Measurements from ENCODE around the gene SLC6A6.
A peak's percentile ranks its signal among the peaks of the same experiment; 100 is the strongest.
"Not testable (repeated sequence)": the region's sequence is repeated elsewhere in the genome, so short reads cannot be mapped to it uniquely, and the experiment has no call there.

The SLC6A6 gene

DNA sequence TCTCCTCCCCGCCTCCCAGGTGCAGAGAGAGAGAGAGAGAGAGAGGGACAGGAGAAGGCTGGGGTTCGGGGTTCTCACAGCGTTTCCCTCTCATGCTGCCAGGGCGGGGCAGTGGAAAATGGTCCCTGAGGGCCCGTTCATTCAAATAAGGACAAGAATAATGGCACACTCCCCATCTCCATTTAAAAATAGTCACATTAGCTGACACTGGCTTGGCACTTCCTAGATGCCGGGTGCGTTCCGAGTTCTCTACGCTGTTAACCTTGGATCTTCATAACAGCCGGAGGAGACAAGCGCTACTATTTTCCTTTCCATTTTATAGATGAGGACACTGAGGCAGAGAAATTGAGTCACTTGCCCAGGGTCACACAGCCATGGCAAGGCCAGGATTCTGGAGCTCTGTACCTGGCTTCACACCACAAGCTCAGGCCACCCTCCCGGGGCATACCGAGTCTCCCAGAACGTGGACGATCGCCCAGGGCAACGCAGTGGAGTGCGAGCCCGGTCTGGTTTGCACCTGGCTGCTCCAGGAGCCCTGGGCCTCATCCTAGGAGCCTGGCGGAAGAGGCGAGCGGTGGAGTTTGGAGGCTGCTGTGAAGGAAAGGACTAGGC is 608 bp upstream of the SLC6A6 start:
- no peak for DNase-seq

DNA sequence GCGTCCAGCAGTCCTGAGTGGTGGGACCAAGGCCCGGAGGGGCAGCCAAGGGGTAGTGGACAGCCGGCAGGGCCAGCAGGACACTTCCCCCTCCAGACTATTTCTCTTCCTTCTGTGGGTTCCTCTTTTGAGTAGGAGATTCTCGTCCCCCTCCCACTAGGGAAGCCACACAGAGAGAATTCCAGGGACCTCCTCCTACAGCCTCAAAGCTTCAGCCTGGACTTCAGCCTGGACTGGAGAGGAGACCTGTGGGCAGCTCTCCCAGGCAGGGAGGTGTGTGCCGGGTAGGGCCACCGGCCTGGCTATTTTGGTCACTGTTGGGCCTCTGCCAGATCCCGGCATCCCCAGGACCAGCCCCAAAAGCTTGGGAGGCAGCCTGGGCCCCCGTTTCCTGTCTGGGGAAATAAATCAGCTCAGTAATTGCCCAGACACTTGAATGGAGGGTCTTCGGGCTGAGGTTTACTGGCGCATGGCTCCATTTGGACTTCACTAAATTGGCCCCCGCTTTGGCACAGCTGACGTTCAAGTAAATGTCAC is 1.3 kb downstream of the SLC6A6 start:
- no peak for DNase-seq

DNA sequence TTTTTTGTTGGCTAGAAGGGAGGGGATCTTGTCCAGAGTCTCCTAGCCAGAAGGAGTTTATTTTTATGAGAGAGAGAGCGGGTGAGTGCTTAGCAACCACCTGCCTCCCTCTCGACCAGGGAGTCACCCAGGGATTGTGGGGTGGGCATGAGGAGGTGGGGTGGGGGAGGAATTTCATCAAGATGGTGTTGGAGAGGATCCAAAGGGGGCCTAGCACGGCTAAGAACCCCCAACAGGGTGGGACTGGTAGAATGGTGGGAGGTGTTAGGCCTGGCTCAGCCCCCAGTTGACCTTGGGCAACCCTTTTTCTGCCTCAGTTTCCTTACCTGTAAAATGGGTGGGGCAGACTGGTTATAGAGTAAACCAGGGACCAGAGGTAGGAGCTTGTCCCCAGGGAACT is 1.8 kb downstream of the SLC6A6 start:
- no peak for DNase-seq

DNA sequence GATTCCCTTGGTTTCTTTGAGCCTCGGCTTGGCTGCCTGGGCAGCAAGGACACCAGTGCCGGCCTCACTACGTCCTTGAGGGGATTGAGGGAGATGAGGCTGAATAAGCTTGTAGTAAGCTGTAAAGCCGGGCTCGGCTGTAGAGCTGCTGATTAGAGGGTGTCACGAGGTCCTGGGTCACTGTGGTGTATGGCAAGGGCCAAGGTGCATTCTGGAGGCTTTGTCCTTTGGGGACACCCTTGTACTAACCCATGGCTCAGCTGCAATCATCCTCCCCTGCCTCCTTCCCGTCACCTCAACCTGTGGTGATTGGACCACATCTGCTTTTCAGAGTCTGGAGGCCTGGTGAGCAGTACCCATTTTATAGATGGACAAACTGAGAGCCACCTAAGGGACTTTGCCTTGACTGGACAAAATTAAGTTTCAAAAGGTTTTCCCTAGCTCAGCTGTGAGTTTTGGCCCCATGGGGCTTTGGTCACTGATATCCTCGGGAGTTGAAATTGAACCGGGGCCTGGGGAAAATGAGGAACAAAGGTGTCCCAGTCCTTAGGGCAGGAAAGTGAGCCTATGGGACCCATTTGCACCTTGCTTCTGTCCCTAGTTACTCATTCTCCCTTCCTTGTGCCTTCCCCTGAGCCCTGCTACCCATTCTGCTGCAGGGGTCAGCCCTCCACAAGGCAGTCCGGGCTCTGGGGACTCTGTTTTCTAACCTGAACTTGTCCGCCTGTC is 2.4 kb downstream of the SLC6A6 start:
- DNase-seq: no peak

DNA sequence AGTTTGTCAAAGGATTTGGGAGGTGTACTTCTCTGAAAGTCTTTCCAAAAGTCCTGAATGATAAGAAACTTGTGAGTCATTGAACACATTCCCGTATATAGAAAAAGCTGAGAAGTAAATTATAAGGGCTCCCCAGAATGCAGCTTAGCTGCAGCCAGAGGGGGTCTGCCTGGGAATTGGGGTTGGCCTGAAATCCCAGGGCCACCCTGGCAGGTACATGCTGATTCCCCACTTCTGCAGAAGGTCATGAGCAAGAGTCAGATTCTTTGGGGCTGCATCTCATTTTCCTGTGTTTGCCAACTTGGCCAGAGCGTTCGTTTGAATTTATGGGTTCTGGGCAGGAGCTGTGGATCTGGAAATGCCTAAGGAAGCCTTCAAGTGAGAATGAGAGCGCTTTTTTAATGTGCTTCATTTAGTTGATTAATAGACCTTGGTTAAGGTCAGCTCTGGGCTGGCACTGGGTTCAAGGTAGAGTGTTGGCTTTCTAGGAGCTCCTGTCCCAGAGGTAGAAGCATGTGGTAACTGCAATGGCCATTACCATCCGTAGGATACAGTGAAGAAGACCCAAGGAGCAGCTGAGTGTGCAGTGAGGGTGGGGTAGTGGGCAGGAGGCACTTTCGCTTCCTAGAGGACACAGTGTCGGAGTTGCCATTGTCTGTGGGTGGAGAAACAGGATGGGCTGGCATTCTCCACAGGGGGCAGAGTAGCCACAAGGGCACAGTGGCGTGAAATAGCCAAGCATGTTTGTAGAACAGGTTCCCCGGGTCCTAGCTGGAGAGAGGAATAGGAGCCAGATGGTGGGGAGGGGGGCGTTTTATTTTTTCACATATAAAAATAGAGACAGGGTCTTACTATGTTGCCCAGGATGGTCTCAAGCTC is 3.2 kb downstream of the SLC6A6 start:
- DNase-seq: peak; percentile 26

DNA sequence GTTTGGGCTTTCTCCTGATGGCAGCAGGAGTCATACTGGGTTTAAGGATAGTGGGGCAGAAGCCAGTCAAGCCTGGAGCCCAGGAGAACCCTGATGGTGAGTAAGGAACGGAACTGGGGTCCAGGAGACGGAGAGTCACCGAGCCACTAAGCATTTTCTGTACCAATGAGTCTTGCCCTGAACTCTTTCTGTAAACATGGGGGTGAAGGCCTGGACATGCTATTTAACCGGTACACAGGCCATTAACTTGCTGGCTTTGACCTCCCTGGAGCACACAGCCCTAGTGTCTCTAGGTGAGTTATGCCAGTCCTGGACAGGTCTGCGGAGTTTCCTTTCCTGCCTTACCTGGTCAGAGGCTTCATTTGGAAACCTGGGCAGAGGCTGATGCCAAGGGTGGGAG is 3.9 kb downstream of the SLC6A6 start:
- no peak for DNase-seq

DNA sequence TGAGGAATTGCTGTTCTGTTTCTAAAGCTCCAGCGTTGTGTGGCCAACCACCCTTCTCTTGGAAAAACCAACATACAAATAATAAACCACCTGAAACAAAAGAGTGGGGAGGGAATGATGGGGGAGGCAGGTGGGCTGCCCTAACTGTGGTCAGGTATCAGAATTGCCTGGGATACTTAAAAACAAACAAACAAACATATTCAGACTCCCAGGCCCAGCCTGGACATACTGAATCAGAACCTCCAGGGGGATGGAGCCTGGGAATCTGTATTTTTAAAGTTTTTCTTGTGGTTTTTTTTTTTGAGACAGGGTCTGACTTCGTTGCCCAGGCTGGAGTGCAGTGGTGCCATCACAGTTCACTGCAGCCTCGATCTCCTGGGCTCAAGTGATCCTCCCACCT is 4.4 kb downstream of the SLC6A6 start:
- DNase-seq: no peak

DNA sequence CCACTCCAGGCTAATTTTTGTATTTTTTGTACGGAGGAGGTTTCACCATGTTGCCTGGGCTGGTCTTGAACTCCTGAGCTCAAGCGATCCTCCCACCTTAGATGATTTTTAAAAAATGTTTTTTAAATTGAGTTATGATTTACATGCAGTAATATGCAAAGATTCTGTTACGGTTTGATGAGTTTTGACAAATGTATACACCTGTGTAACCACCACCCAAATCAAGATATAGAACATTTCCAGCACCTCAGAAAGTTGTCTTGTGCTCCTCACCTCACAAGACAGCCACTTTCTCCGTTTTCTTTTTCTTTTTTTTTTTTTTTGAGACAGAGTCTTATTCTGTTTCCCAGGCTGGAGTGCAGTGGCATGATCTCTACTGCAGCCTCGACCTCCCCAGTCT is 4.8 kb downstream of the SLC6A6 start:
- no peak for DNase-seq

DNA sequence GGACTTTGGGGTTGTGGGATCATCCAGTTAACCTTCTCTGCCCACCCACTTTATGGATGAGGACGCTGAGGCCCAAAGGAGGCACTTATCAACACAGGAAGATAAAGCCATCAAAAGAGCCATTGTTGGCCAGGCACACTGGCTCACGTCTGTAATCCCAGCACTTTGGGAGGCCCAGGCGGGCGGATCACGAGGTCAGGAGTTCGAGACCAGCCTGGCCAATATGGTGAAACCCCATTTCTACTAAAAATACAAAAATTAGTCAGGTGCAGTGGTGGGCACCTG is 7.3 kb downstream of the SLC6A6 start:
- not testable (repeated sequence) for DNase-seq

DNA sequence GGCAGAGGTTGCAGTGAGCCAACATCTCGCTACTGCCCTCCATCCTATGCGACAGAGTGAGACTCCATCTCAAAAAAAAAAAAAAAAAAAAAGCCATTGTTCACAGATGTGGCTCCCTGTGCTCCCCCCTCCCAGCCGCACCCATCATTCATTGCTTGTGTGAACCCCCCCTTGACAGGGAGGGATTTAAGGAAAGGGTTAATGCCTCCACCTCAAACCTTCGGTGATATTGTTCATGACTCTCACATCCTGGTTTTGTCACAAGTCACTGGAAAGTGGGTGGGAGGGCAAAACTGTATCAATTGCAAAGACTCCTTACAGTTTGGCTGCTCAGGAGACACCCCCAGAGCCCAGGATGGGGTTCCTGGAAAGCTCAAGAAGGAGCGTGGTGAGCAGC is 7.7 kb downstream of the SLC6A6 start:
- DNase-seq: no peak

DNA sequence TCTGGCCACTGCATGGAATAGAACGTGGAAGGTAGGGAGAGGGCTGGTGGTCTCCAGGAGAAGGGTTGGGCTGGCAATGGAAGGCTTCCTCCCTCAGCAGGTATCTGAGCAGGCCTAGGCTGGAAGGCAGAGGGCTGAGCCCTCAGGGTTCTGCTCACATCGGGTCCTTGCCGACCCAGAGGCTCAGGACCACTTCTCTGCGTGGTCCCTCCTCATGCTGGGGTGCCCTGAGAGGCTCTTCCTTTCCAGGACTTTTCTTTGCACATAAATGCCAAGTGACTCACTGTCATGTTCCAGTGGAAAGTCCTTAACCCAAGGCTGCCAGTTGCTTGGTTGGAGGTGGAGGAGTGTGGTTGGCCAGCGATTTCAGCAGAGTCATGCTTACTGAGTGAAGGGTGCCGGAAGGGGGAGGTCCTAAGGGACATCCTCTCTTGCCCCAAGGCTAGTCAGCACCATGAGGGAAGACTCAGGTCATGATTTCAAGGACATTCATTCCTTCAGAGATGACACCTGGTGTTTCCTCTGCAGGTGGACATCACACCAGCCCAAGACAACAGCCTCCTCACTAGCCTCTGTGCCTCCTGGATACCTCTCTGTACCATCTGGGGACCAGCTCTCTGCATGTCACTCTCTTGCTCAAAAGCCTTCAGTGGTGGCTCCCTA is 8.2 kb downstream of the SLC6A6 start:
- no peak for DNase-seq

DNA sequence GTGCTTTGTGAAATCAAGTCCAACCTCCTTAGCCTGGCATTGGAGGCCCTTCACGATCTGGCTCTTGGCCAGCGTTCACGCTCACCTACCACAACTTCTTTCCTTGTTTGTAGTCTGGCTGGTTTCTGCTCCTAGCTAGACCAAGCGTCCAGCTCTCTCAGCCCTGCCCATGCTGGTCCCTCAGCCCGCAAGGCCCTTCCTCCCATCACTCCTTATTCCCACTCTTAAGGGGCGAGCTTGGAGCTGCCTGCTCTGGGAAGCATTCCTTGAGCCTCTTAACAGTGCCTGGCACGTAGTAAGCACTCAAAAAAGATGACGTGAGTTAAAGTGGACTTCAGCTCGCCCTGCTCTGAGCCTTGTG is 8.7 kb downstream of the SLC6A6 start:
- DNase-seq: peak; percentile 44

DNA sequence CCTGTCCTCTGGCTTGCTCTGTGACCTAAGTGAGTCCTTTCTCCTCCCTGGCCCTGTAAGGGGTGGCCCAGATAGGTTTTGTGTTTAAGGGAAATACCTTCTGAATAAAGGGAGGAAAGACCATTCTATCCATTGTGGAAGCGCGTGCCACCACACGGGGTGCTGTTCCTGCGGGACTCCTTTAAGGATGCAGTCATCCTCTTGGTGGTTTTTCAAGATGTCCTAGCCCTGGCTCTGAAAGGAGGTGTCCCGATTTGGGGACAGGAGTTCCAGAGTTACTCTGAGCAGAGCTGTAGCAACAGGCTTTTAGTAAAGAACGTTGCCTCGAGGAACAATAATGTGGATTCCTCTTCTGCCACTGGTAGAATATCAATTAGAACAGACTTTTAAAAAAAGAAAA is 9.6 kb downstream of the SLC6A6 start:
- no peak for DNase-seq

DNA sequence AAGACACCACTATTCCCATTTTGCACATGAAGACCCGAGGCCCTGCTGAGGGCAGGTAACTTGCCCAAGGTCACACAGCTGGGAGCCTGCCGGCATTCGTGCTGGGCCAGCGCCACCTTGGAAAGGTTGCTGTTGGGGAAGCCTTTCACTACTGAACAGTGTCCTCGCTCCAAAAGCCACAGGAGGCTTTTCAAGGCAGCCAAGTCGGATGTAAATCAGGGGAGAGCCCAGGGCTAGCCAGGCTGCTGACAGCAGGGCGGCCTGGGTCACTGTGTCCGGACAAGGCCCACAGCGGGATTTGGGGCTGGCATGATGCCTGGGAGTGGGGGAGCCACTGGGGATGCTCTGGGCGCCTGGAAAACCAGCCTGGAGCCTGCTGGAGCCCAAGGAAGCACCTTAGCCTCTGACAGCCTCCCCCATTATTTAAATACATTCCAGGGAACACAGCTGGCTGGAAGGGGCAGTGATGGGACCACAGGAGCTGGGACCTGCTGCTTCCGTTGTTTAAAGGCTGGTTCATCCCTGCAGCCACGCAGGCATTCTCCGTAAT is 10.5 kb downstream of the SLC6A6 start:
- DNase-seq: no peak

DNA sequence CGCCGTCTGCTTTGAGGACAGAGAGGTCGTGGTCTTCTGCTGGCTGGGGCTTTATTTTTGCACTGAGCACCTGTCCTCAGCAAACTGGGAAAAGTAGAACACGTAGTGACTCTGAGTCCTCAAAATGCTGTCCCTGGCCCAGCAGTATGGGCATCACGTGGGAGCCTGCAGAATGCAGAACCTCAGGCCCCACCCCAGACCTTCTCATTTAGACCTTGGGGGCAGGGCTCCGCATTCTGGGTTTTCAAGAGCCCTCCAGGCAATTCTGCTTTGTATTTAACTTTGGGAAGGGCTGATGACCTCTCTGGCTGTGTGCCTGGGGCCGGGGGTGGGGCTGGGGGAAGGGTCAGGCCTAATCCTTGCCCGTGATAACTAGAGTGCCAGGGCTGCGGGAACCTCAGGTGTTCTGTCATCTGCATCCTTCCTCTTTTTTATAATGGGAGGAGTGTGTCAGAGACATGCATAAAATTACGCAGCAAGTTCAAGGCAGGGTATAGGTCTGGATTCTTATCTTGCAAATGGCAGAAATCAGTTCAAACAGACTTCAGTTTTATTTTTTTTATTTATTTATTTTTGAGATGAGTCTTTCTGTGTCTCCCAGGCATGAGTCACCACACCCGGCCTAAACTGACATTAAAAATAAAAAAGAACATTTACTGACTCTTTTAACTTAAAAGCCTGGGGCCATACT is 11.1 kb downstream of the SLC6A6 start:
- peak; percentile 64 for DNase-seq

DNA sequence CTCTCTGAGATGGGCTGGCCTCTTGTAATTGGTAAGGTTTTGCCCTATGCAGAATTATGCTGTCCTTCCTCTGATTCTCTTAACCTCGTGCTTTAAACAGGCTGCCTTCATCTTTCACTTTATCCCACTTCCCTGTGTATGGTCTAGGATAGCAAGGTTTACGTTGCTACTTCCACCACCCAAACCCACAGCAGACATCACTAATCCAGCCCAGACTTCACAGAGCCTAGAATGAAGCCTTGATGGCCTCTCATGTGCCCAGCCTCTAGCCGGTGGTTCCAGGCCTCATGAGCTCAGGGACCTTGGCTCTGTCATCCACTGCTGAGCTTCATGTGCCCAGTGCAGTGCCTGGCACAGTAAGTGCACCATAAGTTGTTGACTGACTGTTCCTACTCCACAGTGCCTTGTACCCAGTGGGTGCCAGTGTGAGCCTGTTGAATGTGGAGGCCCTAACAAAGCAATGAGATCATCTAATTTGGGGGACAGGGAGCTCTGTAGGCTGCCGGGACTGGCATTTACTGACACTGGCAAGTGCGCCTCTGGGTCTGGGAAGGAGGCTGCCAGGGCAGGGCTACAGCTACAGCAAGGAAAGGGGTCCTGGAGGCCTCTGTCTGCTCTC is 12.5 kb downstream of the SLC6A6 start:
- no peak for DNase-seq

DNA sequence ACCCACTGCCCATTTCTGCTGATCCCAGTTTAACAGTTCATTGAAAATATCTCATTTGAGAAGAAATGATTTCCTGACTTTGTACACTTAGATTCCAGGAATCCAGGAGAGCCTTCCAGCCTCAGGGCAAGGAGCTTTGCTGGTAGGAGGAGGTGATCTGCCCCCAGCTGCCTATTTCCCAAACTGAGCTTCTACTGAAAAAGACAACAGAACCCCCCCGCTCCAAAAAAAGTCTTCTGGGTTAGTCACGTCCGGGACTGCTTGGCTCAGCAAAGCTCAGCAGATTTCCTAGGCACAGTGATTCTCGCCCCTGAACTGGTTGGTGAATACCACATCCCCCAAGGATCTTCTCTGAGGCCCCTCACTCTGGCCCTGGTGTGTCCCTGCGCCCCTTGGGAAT is 13.1 kb downstream of the SLC6A6 start:
- no peak for DNase-seq

DNA sequence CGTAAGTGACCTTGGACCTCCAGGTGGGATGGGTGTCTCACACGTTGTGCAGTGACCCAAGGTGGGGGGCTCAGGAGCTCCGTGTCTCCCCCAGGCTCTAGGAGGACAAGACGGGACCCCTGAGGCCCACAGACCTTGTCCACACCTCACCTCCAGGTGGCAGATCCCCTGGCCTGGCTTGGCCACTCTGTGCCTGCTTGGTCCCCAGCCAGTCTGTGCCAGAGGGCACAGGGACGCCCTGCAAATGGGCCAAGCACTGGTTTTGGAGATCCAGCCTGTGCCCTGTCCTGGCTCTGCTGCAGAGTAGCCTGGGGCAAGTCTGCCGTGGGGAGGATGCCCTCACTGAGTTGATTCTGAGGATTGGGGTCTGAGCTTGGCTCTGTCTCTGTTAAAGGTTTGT is 14.0 kb downstream of the SLC6A6 start:
- DNase-seq: no peak

DNA sequence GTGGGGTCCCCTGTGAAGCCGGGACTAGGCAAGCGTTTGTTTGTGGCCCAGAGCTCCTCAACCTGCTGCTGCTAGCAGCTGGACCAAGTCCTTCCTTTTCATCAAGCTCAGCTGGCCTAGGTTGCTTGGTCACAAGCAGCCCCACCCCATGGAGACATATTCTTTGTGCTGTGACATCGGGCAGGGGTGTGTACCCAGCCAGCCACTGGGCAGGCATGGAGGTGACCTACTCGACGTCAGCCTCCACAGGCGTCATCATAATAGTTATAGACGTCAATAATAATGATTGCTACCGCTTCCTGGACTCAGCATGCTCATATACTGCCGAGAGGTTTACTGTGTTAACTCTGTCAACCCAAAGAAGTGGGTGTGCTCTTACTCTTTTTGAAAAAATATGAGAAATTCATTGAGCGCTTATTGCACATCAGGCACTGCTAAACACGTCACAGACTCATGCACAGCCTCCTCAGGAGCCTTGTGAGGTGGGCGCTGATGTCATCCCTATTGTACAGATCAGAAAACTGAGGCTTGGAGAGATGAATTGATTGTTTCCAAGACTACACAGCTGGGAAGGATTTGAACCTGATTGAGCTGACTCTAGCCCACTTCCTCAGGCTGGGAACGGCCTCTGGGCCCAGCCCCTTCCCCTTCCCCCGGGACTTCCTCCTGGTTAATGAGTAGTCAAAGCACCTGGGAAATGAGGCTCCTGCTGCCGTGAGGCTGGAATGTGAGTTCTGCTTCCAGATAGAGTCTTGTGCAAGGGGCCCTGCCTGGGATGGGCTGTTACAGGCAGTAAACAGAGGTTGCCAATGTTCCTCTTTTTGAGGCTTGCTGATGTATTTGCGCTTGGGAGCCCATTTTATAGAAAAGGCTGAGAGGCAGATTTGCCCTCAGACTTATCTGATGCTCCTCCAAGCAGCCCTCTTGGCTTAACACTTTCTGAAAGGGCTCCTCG is 16.2 kb downstream of the SLC6A6 start:
- no peak for DNase-seq

DNA sequence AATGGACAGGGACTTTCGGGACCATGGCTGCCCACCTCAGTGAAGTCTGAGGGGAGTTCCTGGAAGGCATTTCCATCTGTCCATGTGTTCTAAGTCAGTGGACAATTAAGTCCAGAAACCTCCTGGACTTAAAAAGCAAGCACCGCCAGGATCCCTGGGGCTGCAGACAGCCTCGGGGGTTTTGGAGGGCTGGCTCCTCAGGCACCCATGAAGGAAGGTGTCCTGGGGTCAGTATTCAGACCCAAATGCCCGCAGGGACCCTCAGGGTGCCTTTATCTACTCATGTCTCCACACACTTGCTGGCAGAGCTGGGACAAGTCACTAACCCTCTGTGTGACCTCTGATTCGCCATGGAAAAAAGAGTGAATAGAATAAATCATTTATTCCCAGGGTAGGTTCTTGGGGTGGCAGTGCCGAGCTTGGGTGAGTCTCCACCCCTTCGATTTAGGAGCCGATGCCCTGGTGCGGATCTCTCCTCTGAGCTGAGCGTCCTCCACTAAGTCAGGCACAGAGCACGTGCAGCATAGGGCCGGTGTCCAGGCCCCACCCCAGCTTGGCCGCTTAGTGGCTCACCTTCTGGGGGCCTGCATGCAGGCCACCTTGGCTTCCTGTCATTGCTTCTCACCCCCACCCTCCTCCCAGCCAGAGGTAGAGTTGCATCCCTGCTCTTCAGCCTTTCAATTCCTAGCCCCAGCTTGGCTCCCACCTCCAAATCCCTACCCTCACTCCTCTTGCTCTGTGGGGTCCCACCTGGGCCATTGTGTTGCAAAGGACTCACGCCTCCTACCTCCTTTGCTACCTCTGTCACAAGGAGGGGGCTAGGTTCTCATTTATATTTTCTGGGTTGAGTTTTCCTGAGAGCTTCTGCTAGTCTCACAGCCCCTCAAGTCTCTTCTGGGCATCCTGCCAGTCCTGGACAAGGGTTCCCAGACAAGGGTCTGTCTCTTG is 19.9 kb downstream of the SLC6A6 start:
- DNase-seq: peak; percentile 59
